ENCODE data around the gene MMP24.

MMP24 gene

GRCh38 chr20:35235881-35236280, 9.4 kb downstream of the MMP24 start:
- Histone ChIP-seq H3F3A (ENCODE audit: control insufficient read depth, insufficient read depth) (no peaks in the 10 kb centered on the region), H3K9me3 (ENCODE audit: control insufficient read depth, insufficient read depth, low read length) (no peaks in the 10 kb centered on the region), H3K4me1 (ENCODE audit: control insufficient read depth, low read length) (no peaks in the 10 kb centered on the region), H3K4me2 (ENCODE audit: low read length) (no peak overlapping the region), H3K27ac (ENCODE audit: low read depth, low read length) (no peak overlapping the region), H3K9me2 (replicated peaks; ENCODE audit: control insufficient read depth, low read length) (no peaks in the 10 kb centered on the region), H4K20me1 (ENCODE audit: control insufficient read depth, insufficient read depth, low read depth, low read length) (no peaks in the 10 kb centered on the region), H3K4me3 (ENCODE audit: low read length) (no peak overlapping the region), H3K36me3 (ENCODE audit: control insufficient read depth, low read length) (no peaks in the 10 kb centered on the region), H3K79me2 (ENCODE audit: control insufficient read depth, low read length) (no peaks in the 10 kb centered on the region), H3K27me3 (ENCODE audit: control insufficient read depth, low read length) (peaks cover 37% of the 10 kb centered on the region)
- TF ChIP-seq EZH2phosphoT487 (IDR thresholded peaks at IDR 0.05; ENCODE audit: borderline replicate concordance, low read length) (no peak), CTCF (IDR thresholded peaks at IDR 0.05; ENCODE audit: low read depth, low read length, poor library complexity, severe bottlenecking) (no peak)

- no peaks in the 10 kb centered on the region for H4K20me1 ChIP-seq (ENCODE audit: control insufficient read depth, insufficient read depth, low read depth, low read length)
- no peaks in the 10 kb centered on the region for H3K79me2 ChIP-seq (ENCODE audit: control insufficient read depth, low read length)
- no peak overlapping the region for H3K4me3 ChIP-seq (ENCODE audit: low read length)
- H3F3A ChIP-seq (ENCODE audit: control insufficient read depth, insufficient read depth), result no peaks in the 10 kb centered on the region
- no peaks in the 10 kb centered on the region for H3K4me1 ChIP-seq (ENCODE audit: control insufficient read depth, low read length)
- peaks cover 29% of the 10 kb centered on the region for H3K27me3 ChIP-seq (ENCODE audit: control insufficient read depth, low read length)
- H3K9me2 ChIP-seq (replicated peaks; ENCODE audit: control insufficient read depth, low read length), result no peaks in the 10 kb centered on the region
- no peaks in the 10 kb centered on the region for H3K9me3 ChIP-seq (ENCODE audit: control insufficient read depth, insufficient read depth, low read length)
- TF ChIP-seq EZH2phosphoT487 (IDR thresholded peaks at IDR 0.05; ENCODE audit: borderline replicate concordance, low read length) (no peak), CTCF (IDR thresholded peaks at IDR 0.05; ENCODE audit: low read depth, low read length, poor library complexity, severe bottlenecking) (no peak)
- no peak overlapping the region for H3K27ac ChIP-seq (ENCODE audit: low read depth, low read length)
- no peaks in the 10 kb centered on the region for H3K36me3 ChIP-seq (ENCODE audit: control insufficient read depth, low read length)
- H3K4me2 ChIP-seq (ENCODE audit: low read length), result no peak overlapping the region
Measured at GRCh38 chr20:35237486-35237885, 11.0 kb downstream of the MMP24 start.

- Histone ChIP-seq H3K9me2 (replicated peaks; ENCODE audit: control insufficient read depth, low read length) (no peaks in the 10 kb centered on the region), H3K9me3 (ENCODE audit: control insufficient read depth, insufficient read depth, low read length) (no peaks in the 10 kb centered on the region), H3K27me3 (ENCODE audit: control insufficient read depth, low read length) (peaks cover 24% of the 10 kb centered on the region), H3K4me1 (ENCODE audit: control insufficient read depth, low read length) (no peaks in the 10 kb centered on the region), H3K27ac (ENCODE audit: low read depth, low read length) (no peak overlapping the region), H3K4me2 (ENCODE audit: low read length) (no peak overlapping the region), H3F3A (ENCODE audit: control insufficient read depth, insufficient read depth) (no peaks in the 10 kb centered on the region), H4K20me1 (ENCODE audit: control insufficient read depth, insufficient read depth, low read depth, low read length) (no peaks in the 10 kb centered on the region), H3K36me3 (ENCODE audit: control insufficient read depth, low read length) (no peaks in the 10 kb centered on the region), H3K79me2 (ENCODE audit: control insufficient read depth, low read length) (no peaks in the 10 kb centered on the region), H3K4me3 (ENCODE audit: low read length) (no peak overlapping the region)
- TF ChIP-seq EZH2phosphoT487 (IDR thresholded peaks at IDR 0.05; ENCODE audit: borderline replicate concordance, low read length) (no peak), CTCF (IDR thresholded peaks at IDR 0.05; ENCODE audit: low read depth, low read length, poor library complexity, severe bottlenecking) (no peak)
Measured at GRCh38 chr20:35238170-35238569, 11.7 kb downstream of the MMP24 start.

GRCh38 chr20:35238735-35239134, 12.2 kb downstream of the MMP24 start:
- H3K79me2 ChIP-seq (ENCODE audit: control insufficient read depth, low read length), result no peaks in the 10 kb centered on the region
- no peak overlapping the region for H3K4me2 ChIP-seq (ENCODE audit: low read length)
- no peak overlapping the region for H3K4me3 ChIP-seq (ENCODE audit: low read length)
- no peaks in the 10 kb centered on the region for H3K9me2 ChIP-seq (replicated peaks; ENCODE audit: control insufficient read depth, low read length)
- H3K27ac ChIP-seq (ENCODE audit: low read depth, low read length), result no peak overlapping the region
- no peaks in the 10 kb centered on the region for H3K36me3 ChIP-seq (ENCODE audit: control insufficient read depth, low read length)
- H3K9me3 ChIP-seq (ENCODE audit: control insufficient read depth, insufficient read depth, low read length), result no peaks in the 10 kb centered on the region
- no peaks in the 10 kb centered on the region for H3K4me1 ChIP-seq (ENCODE audit: control insufficient read depth, low read length)
- H3K27me3 ChIP-seq (ENCODE audit: control insufficient read depth, low read length), result peaks cover 24% of the 10 kb centered on the region
- H4K20me1 ChIP-seq (ENCODE audit: control insufficient read depth, insufficient read depth, low read depth, low read length), result no peaks in the 10 kb centered on the region
- no peak for TF ChIP-seq EZH2phosphoT487 (IDR thresholded peaks at IDR 0.05; ENCODE audit: borderline replicate concordance, low read length)
- TF ChIP-seq CTCF (IDR thresholded peaks at IDR 0.05; ENCODE audit: low read depth, low read length, poor library complexity, severe bottlenecking), result no peak
- H3F3A ChIP-seq (ENCODE audit: control insufficient read depth, insufficient read depth), result no peaks in the 10 kb centered on the region

Data from DOHH2 (cell line).